ENCODE data around the gene FBXO5.

- no peak for TF ChIP-seq POLR2AphosphoS5 (IDR thresholded peaks at IDR 0.05; ENCODE audit: low read depth)
- TF ChIP-seq CTCF (IDR thresholded peaks at IDR 0.05; ENCODE audit: insufficient read depth, low read length) = no peak
- TF ChIP-seq GABPA (IDR thresholded peaks at IDR 0.05; ENCODE audit: low read depth) = no peak
- TF ChIP-seq REST (IDR thresholded peaks at IDR 0.05; ENCODE audit: insufficient replicate concordance, low read depth) = no peak
- no peak for TF ChIP-seq SPI1 (IDR thresholded peaks at IDR 0.05; ENCODE audit: borderline replicate concordance, low read depth)
Observed at GRCh38 chr6:152957796-152958195, 25.0 kb downstream of the FBXO5 start.
